GM19043 (cell line): ENCODE data around the gene OR2T35.

Experiments used
- ATAC-seq: cut with Tn5 transposase; IDR thresholded peaks from one replicate; pipeline ENCODE4 v1.9.1; 2021; ENCODE audit warnings: low read depth; ENCODE audit not compliant: unreplicated experiment

The OR2T35 gene

GRCh38 chr1:248627971-248628844, 16.9 kb downstream of the OR2T35 start:
- ATAC-seq: peak; percentile 69

DNA sequence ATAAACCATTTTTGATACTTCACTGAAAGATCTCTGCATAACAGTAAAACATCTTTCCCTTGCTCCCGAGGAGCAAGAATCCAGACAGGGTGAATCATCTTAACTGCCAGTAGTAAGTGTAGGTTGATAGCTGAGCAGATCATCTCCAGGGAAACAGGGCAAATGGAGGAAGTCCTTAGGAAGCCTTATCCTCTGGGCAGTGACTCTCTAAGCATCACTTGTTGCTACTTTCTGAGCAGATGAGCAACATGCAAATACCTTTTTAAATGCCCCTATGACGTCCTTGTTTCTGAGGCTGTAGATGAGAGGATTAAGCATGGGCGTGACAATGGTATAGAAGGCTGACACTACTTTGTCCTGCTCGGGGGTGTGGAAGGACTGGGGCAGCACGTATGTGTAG, 19.1 kb downstream of the OR2T35 start:
- ATAC-seq: no peak

GRCh38 chr1:248625166-248625565, 19.9 kb downstream of the OR2T35 start:
- ATAC-seq: no peak

DNA sequence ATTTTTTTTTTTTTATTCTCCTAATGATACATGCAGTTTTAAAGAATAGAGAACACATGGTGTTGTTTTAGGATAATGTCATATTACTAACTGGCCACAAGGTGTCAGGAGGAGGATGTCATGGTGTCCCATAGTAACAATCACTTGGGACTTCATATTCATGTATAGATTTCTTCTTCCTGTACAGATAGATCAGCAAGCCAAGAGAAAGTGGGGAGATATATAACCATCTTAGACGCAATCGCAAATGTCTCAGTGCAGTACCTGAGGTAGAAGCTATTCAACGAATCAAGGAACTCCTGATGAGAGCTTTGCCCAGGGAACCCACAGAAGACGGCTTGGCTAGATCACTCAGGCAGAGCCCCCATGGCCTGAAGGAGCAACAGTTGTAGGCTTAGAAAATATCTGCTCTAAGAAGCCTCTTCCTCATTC, 22.5 kb downstream of the OR2T35 start:
- peak; percentile 85 for ATAC-seq

GRCh38 chr1:248621770-248622169, 23.3 kb downstream of the OR2T35 start:
- no peak for ATAC-seq

- ATAC-seq: no peak
Observed at GRCh38 chr1:248618878-248619277, 26.2 kb downstream of the OR2T35 start.

DNA sequence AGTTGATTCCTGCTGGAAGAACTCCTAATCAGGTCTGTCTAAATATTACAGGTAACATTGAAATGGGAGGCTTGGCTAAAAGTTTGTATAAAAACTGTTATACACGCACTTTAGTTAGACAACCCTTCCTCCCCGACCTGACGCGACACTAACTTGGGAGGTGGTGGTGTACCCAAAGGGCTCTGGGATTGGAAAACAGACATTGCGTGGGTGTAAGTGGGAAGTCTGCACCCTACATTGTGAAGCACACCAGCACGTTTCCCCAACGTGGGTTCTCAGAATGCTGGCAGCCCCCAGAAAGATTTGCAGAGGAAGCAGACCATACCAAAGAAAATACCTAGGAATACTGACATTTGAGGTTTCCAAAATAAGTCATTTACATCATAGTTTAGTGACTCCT, 27.0 kb downstream of the OR2T35 start:
- ATAC-seq: no peak

DNA sequence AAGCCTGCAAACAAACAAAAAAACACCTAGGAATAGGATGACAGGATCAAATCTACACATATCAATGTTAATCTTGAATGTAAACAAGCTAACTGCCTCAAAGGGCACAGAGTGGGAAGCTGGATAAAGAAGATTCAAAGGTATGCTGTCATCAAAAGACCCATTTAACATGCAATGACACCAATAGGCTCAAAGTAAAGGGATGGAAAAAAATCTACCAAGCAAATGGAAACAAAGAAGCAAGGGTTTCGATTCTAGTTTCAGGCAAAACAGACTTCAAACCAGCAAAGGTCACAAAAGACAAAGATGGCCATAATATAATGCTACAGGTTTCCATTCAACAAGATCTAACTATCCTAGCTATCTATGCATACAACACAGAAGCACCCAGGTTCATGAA, 31.3 kb downstream of the OR2T35 start:
- no peak for ATAC-seq

- no peak for ATAC-seq
Observed at GRCh38 chr1:248611883-248612414, 33.1 kb downstream of the OR2T35 start.

DNA sequence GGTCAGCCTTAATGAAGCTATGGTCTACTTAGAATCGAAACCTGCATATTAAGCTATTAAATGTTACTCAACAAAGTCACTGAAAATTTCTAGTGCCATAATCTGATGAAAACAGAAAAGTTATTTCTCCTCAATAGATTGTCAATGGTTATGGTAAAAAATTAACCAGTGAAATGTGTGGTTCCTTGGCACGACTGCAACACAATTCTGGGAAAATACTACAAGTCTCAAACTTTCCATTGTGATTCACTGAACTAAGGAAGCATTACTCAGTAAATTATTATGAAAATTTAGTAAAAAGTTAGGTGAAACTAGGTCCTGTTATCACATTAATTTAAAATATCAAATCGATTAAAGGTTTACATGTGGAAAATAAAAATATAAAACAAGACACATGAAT, 34.8 kb downstream of the OR2T35 start:
- no peak for ATAC-seq

DNA sequence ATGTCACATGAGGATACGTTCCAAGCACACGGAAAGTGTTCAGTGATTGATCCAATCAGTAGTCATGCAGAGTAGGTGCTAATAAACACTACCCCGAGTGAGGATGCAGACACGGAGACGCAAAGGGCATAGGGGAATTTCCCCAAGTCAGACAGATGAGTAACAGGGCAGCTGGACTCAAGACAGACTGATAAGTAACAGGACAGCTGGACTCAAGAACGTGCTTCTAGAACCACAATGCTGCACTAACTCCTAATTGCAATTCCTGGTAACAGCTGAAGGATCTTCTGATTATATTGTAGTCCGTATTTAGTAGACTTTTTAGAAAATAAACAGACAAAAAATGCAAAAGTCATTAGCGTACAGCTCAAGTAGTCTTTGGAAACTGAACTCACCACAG, 45.7 kb downstream of the OR2T35 start:
- ATAC-seq: no peak

DNA sequence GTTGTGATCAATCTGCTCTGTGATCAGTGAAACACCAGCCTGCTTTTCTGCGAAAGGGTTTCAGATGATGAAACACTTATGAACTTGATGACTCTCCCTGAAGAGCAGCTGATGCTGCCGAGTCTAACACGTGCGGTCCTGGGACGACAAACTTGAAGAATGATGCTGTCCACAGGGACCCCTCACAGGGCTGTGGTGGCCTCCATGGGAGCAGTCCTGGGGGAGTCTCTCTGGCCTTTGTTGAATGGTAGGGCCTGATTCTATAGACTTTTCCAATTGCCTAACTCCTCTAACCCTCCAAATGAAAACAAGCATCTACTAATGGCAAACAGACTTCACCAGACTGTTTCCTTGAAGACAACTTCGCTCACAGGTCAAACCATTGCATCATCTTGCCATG, 47.5 kb downstream of the OR2T35 start, which contains the start of gene OR2T10:
Gene OR2T10 (minus strand): TSS at position 112 of the 400 bp plus-strand sequence. CDS start 3,932 bp downstream, outside the sequence.
- no peak for ATAC-seq

GRCh38 chr1:248596615-248597014, 48.5 kb downstream of the OR2T35 start:
- no peak for ATAC-seq

- no peak for ATAC-seq
Observed at GRCh38 chr1:248593226-248593625, 51.9 kb downstream of the OR2T35 start.

DNA sequence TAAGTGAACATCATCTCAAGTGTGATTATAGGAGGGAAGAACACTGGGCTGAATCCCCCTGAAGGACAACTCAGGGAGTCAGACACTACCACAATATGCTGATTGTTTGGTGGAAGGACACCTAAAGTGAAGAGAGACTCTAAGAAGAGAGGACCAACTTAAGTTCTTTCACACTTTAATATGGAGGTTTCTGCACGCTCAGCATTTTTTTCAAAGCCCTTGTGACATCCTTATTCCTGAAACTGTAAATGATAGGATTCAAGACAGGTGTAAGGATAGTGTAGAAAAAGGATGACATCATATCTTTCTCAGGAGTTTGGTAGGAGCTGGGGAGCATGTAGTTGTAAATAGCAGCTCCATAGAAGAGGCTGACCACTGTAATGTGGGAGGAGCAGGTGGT, 52.4 kb downstream of the OR2T35 start:
- no peak for ATAC-seq

DNA sequence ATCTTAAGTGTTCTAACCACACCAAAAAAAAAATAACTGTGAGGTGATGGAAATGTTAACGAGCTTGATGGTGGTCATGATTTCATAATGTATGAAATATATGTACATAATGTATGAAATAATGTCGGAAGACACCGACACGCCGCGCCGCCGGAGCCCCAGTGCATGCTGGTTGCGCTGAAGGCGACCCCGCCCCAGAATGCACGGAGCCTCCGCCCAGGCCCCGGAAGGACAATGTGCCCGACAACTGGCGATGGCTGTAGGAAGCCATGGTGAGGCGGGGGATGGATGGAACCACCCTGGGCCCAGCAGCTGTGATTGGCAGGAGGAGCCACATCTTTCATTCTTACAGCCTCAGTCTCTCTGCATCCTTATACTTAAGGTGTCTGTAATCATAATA, 55.0 kb downstream of the OR2T35 start:
- ATAC-seq: no peak

- ATAC-seq: no peak
Observed at GRCh38 chr1:248589334-248589733, 55.7 kb downstream of the OR2T35 start.
